ENCODE results near the gene MGST2. TPM values are rescaled to one million over a fixed set of nuclear protein-coding genes. Genes with fewer than 3 reads are reported as not detected.

MGST2 gene
- total and polyA plus RNA-seq, 3 donors from 2014 or later, result 82.2 to 97.9 (median 87.6) TPM

GRCh38 chr4:139660568-139661043, 5.0 kb upstream of the MGST2 start:
- no peak for TF ChIP-seq CTCF (IDR thresholded peaks at IDR 0.05)
- no peak for TF ChIP-seq POLR2A (IDR thresholded peaks at IDR 0.05)
- no peaks in the 10 kb centered on the region for H3K27me3 ChIP-seq
- H3K9me3 ChIP-seq, result no peaks in the 10 kb centered on the region
- H3K36me3 ChIP-seq (ENCODE audit: low read depth, missing control alignments), result no peaks in the 10 kb centered on the region
- intact Hi-C loops (cut with DNase I; ENCODE audit: low total_unique reads), result loop anchor here (10.0 kb wide), 1 partner anchor 74 kb away; no protein-coding TSS in a partner anchor
- no peak for DNase-seq
- no peak overlapping the region for H3K4me3 ChIP-seq
- WGBS, 2 donors, result 56 to 60% methylated on average over 3 of the region's 3 CpGs
- H3K27ac ChIP-seq, result no peak overlapping the region
- peaks cover 6% of the 10 kb centered on the region for H3K4me1 ChIP-seq

- TF ChIP-seq CTCF (IDR thresholded peaks at IDR 0.05) (no peak), POLR2A (IDR thresholded peaks at IDR 0.05) (no peak)
- Histone ChIP-seq H3K4me1 (peaks cover 16% of the 10 kb centered on the region), H3K36me3 (ENCODE audit: low read depth, missing control alignments) (no peaks in the 10 kb centered on the region), H3K9me3 (no peaks in the 10 kb centered on the region), H3K4me3 (no peak overlapping the region), H3K27ac (no peak overlapping the region), H3K27me3 (no peaks in the 10 kb centered on the region)
- no peak for DNase-seq
- WGBS, 2 donors, result 82 to 100% methylated on average over 1 of the region's 1 CpG
- intact Hi-C loops (cut with DNase I; ENCODE audit: low total_unique reads), result loop anchor here (10.0 kb wide), 1 partner anchor 71 kb away; no protein-coding TSS in a partner anchor
Observed at GRCh38 chr4:139663561-139664138, 2.0 kb upstream of the MGST2 start.

- no peak for DNase-seq
Observed at GRCh38 chr4:139664442-139664841, 1.2 kb upstream of the MGST2 start.

GRCh38 chr4:139665079-139665689, 435 bp upstream of the MGST2 start:
- H3K4me1 ChIP-seq, result peaks cover 16% of the 10 kb centered on the region
- DNase-seq, result no peak
- no peaks in the 10 kb centered on the region for H3K9me3 ChIP-seq
- intact Hi-C loops (cut with DNase I; ENCODE audit: low total_unique reads), result loop anchor here (10.0 kb wide), 1 partner anchor 70 kb away; no protein-coding TSS in a partner anchor
- no peaks in the 10 kb centered on the region for H3K27me3 ChIP-seq
- no peaks in the 10 kb centered on the region for H3K36me3 ChIP-seq (ENCODE audit: low read depth, missing control alignments)
- H3K27ac ChIP-seq, result peak overlapping the region; percentile 89 to 91
- 53 to 64% methylated on average over 10 of the region's 10 CpGs for WGBS, 2 donors
- H3K4me3 ChIP-seq, result peak overlapping the region; percentile 61 to 80
- TF ChIP-seq POLR2A (IDR thresholded peaks at IDR 0.05) (no peak), CTCF (IDR thresholded peaks at IDR 0.05) (no peak)

More at GRCh38 chr4:139664442-139664841, 1.2 kb upstream of the MGST2 start:
- Histone ChIP-seq H3K27ac (no peak overlapping the region), H3K4me1 (peaks cover 16% of the 10 kb centered on the region), H3K27me3 (no peaks in the 10 kb centered on the region), H3K9me3 (no peaks in the 10 kb centered on the region), H3K36me3 (ENCODE audit: low read depth, missing control alignments) (no peaks in the 10 kb centered on the region), H3K4me3 (no peak overlapping the region)
- intact Hi-C loops (cut with DNase I; ENCODE audit: low total_unique reads), result loop anchor here (10.0 kb wide), 1 partner anchor 70 kb away; no protein-coding TSS in a partner anchor
- TF ChIP-seq POLR2A (IDR thresholded peaks at IDR 0.05), result no peak
- TF ChIP-seq CTCF (IDR thresholded peaks at IDR 0.05), result no peak
- WGBS, 2 donors, result 76 to 90% methylated on average over 2 of the region's 2 CpGs

Data from testis (tissue), 3 donors.